GM10266 (cell line): ENCODE measurements around the gene NUSAP1.
"Not testable (repeated sequence)": the region's sequence is repeated elsewhere in the genome, so short reads cannot be mapped to it uniquely, and the experiment has no call there.

Source experiments
- DNase-seq: peaks from one replicate; pipeline ENCODE4 v3.0.0; 2012; ENCODE audit errors: extremely low spot score
- TF ChIP-seq, protein P1 (sequence below): IDR thresholded peaks from 2 replicates; pipeline ENCODE4 v1.5.1; 2012; ENCODE audit warnings: mild to moderate bottlenecking, low read depth; ENCODE audit not compliant: control insufficient read depth, insufficient read depth; ENCODE audit errors: missing control alignments

NUSAP1 gene

DNA sequence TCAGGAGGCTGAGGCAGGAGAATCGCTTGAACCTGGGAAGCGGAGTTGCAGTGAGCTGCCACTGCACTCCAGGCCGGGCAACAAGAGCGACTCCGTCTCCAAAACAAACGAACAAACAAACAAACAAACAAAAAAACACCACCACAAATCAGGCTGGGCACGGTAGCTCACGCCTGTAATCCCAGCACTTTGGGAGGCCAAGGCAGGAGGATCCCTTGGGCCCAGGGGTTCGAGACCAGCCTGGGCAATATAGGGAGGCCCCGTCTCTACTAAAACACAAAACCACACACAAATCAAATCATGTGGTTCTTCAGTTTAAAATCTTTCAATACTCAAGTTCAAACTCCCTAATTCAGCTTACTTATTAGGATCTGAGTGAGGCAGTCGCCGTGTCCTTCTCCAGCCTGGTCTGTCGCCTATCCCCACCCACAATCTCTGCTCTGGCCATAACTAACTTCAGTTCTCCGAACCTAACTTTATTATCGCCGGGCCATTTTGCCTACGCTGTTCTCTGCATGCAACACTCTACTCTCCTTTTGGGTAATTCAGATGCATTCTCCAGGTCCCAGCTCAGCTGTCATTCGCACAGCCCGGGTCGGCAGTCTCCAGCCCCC lies 83.6 kb downstream of the NUSAP1 start:
- TF ChIP-seq, protein P1, sequence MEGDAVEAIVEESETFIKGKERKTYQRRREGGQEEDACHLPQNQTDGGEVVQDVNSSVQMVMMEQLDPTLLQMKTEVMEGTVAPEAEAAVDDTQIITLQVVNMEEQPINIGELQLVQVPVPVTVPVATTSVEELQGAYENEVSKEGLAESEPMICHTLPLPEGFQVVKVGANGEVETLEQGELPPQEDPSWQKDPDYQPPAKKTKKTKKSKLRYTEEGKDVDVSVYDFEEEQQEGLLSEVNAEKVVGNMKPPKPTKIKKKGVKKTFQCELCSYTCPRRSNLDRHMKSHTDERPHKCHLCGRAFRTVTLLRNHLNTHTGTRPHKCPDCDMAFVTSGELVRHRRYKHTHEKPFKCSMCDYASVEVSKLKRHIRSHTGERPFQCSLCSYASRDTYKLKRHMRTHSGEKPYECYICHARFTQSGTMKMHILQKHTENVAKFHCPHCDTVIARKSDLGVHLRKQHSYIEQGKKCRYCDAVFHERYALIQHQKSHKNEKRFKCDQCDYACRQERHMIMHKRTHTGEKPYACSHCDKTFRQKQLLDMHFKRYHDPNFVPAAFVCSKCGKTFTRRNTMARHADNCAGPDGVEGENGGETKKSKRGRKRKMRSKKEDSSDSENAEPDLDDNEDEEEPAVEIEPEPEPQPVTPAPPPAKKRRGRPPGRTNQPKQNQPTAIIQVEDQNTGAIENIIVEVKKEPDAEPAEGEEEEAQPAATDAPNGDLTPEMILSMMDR: no peak
- DNase-seq: no peak

DNA sequence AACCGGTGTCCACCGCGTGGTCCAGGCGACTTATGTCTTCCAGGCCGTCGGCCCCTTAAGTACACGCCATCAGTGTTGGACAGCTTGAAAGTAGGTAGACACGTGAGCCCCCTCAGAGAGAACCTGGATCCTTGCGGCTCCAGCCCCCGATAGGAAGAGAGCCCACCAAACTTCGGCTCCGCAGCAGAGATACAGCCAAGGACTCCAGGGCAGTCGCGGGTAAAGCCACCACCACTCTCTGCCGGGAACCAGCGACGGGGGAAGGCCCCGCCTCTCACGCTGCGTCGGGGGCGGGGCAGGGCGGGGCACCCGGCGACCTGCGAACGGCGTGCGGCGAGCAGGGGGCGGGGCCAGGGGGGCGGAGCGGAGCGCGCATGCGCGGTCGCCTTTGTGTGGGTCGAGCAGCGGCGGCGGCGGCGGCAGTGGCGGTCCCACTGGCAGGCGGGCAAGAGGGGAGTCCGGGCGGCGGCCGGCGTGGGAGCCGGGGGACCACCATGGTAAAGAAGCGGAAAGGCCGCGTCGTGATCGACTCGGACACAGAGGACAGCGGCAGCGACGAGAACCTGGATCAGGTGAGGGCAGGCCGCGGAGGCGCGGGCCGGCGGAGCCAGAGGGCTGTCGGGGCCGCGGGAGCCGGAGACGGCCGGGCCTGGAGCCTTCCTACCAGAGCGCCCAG lies 84.2 kb downstream of the NUSAP1 start, which contains the start of gene RTF1:
RTF1 (plus strand) TSS at position 354 of the 676 bp plus-strand sequence; CDS start at position 375, 21 bp downstream.
- TF ChIP-seq, protein P1: no peak
- peak; percentile 97 for DNase-seq

DNA sequence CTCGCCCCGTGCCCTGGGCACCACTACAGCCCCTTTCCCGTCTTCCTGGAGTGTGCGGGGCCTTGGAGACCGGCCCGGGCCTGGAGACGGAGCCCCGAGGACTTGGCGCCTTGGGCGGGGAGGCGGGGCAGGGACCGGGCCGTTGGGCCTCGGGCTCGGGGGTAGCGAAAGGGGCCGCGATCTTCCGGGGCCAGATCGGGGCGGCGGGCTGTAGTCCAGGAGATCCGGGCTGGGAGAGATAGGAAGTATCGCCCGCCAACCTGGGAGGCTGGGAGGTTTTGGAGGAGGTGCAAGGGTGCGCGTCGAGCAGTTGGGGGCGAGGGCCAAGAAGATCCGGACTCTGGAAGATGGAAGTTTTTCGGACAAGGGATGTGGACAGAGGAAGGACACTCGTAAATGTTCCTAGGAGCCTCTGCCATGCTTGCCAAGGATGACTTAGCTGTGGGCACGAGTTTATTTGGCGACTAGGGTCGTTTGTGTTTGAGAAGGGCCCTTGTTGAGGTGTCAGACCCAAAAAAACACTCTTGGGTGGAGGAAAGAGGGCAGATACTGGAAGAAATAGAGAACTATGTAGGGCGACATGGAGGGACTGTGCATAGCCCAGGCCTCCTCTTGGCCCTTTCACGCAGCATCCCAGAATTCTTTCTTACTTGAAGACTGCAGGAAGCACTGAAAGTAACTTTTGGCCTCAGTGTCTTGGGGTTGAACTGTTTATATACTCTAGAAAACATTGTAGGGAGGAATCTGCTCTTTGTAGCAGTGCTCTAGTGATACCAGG lies 84.9 kb downstream of the NUSAP1 start:
- DNase-seq: peak; percentile 33
- TF ChIP-seq, protein P1: no peak

DNA sequence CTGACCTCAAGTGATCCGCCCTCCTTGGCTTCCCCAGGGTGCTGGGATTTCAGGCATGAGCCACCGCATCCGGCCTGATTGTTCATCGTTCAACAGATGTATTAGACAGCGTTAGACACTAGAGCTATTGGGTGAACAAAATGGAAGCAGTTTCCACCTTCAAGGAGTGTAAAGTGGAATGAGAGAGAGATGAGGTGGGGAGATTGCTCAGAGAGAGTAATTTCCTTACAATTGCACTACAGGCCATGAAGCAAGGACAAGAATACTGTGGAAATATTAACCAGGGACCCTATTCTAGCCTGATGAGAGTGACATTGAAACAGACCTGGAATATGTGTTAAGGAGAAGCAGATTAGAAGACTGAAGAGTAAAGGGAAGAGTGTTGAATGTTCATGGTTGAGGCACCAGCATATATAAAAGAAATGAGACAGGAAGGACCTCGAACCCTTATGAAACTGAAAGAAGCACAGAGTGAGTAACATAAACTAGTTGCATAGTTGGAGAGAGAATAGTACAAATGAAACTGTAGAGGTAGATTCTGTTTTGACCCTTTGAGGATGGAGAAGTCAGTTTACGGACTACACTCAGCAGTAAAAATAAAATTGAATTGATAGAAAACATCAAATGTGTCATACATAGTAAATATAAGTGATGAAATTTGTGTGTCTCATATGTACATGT lies 91.4 kb downstream of the NUSAP1 start:
- peak; percentile 61 for DNase-seq
- TF ChIP-seq, protein P1: no peak

DNA sequence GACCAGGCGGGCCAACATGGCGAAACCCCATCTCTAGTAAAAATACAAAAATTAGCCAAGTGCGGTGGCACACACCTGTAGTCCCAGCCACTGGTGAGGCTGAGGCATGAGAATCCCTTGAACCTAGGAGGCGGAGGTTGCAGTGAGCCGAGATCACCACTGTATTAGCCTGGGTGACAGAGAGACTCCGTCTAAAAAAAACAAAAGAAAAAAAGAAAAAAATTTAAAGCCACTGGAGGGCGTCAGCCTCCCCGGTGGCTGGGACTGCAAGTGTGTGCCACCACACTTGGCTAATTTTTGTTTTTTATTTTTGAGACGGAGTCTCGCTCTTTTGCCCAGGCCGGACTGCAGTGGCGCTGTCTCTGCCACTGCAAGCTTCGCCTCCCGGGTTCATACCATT lies 92.1 kb downstream of the NUSAP1 start:
- TF ChIP-seq, protein P1: no peak
- no peak for DNase-seq

DNA sequence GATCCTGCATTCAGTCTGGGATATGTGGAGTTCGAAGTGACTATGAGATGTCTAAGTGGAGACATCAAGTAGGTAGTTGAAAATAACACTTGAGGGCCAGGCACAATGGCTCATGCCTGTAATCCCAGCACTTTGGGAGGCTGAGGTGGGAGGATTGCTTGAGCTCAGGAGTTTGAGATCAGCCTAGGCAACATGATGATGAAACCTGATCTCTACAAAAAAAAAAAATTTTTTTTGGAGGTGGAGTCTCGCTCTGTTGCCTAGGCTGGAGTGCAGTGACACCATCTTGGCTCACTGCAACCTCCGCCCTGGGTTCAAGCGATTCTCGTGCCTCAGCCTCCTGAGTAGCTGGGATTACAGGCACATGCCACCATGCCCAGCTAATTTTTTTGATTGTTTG lies 93.2 kb downstream of the NUSAP1 start:
- DNase-seq: not testable (repeated sequence)
